Cardiac muscle cell (in vitro differentiated cells and primary cell): Measurements from ENCODE around the gene RNF151. TPM values are rescaled to one million over a fixed set of nuclear protein-coding genes. Genes with fewer than 3 reads are reported as not detected.

Experiments
- DNase-seq, 2 donors: peaks; one replicate each; pipeline versions ENCODE4 v3.0.0 to v3.0.0-alpha.2; 2010 to 2017; ENCODE audit warnings: low read depth in 1 of 2, low spot score in 1 of 2
- H3K27ac ChIP-seq: fragments of 200-600 bp; sonication (generic); 2 replicates; pipeline ENCODE4 v1.5.1; 2016
- H3K27me3 ChIP-seq: fragments of 200-600 bp; sonication (generic); 2 replicates; pipeline ENCODE4 v1.6.0; 2016; ENCODE audit warnings: control low read depth
- H3K36me3 ChIP-seq: fragments of 200-600 bp; sonication (generic); 2 replicates; pipeline ENCODE4 v1.5.1; 2016; ENCODE audit warnings: control low read depth
- H3K4me1 ChIP-seq: fragments of 200-600 bp; sonication (generic); 2 replicates; pipeline ENCODE4 v1.8.1; 2017; ENCODE audit warnings: low read depth, mild to moderate bottlenecking, mixed run types
- H3K4me3 ChIP-seq: fragments of 200-600 bp; sonication (generic); 2 replicates; pipeline ENCODE4 v1.5.1; 2016; ENCODE audit warnings: mild to moderate bottlenecking
- H3K9me3 ChIP-seq: fragments of 200-600 bp; sonication (generic); 2 replicates; pipeline ENCODE4 v1.5.1; 2017; ENCODE audit warnings: low read depth, mild to moderate bottlenecking, control low read depth
- polyA plus RNA-seq: library from polyadenylated mRNA; unstranded; fragments of >200 nt; fragmentation: Nextera tagmentation; extraction: Ambion mirVana; gene quantifications from 2 replicates; pipeline ENCODE4 v1.2.1, GENCODE V29; 2016
- total RNA-seq: library from RNA; depleted of rRNA; stranded (reverse); fragments of >200 nt; gene quantifications from 2 replicates; pipeline ENCODE4 v1.2.3, GENCODE V29; 2016
- TF ChIP-seq, protein P1 (sequence below): IDR thresholded peaks from 2 replicates; pipeline ENCODE4 v1.5.1; 2012; ENCODE audit warnings: low read depth, mild to moderate bottlenecking, low read length

Gene RNF151
- total and polyA plus RNA-seq, 2 experiments from 2014 or later, result 0.21 to 0.38 TPM

DNA sequence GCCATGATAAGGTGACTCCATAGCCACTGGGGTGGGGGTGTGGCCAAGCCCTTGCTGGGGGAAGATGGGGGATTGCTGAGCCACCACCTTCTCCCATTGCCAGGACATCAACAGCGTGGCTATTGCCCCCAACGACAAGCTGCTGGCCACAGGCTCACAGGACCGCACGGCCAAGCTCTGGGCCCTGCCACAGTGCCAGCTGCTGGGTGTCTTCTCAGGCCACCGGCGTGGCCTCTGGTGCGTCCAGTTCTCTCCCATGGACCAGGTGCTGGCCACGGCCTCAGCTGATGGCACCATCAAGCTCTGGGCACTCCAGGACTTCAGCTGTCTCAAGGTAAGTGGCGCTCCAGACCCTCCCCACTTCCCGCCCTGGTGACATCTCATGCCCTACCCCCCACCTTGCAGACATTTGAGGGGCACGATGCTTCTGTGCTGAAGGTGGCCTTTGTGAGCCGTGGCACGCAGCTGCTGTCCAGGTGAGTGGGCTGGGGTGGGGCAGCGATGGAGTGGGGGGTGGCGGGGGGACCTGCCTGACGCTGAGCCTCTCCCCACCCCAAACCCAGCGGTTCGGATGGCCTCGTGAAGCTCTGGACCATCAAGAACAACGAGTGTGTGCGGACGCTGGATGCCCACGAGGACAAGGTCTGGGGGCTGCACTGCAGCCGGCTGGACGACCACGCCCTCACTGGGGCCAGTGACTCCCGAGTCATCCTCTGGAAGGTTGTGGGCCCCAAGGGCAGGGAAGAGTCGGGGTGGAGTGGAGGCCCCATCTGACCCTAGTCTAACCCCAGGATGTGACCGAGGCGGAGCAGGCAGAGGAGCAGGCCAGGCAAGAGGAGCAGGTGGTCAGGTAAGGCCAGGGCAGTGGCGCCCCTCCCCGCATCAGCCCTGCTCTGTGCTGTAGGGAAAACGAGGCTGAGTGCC, 10.6 kb downstream of the RNF151 start:
- H3K36me3 ChIP-seq, result peaks cover 15% of the 10 kb centered on the region
- TF ChIP-seq, protein P1, sequence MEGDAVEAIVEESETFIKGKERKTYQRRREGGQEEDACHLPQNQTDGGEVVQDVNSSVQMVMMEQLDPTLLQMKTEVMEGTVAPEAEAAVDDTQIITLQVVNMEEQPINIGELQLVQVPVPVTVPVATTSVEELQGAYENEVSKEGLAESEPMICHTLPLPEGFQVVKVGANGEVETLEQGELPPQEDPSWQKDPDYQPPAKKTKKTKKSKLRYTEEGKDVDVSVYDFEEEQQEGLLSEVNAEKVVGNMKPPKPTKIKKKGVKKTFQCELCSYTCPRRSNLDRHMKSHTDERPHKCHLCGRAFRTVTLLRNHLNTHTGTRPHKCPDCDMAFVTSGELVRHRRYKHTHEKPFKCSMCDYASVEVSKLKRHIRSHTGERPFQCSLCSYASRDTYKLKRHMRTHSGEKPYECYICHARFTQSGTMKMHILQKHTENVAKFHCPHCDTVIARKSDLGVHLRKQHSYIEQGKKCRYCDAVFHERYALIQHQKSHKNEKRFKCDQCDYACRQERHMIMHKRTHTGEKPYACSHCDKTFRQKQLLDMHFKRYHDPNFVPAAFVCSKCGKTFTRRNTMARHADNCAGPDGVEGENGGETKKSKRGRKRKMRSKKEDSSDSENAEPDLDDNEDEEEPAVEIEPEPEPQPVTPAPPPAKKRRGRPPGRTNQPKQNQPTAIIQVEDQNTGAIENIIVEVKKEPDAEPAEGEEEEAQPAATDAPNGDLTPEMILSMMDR, result no peak
- no peak overlapping the region for H3K4me3 ChIP-seq
- H3K4me1 ChIP-seq, result peaks cover 5% of the 10 kb centered on the region
- no peaks in the 10 kb centered on the region for H3K9me3 ChIP-seq
- DNase-seq, result no peak
- H3K27ac ChIP-seq, result no peak overlapping the region
- H3K27me3 ChIP-seq, result peaks cover 45% of the 10 kb centered on the region

DNA sequence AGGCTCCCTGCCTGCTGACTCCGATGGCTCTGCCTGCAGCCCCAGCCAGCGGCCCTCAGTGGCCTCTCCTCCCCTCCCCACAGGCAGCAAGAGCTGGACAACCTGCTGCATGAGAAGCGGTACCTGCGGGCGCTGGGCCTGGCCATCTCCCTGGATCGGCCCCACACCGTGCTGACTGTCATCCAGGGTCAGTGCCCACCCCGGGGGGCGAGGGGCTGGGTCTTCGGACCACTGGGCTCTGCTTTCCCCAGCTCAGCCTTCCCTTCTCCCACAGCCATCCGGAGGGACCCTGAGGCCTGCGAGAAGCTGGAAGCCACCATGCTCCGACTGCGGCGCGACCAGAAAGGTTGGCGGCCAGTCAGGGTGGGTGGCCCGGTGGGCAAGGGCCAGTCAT, 11.2 kb downstream of the RNF151 start:
- peaks cover 15% of the 10 kb centered on the region for H3K36me3 ChIP-seq
- H3K9me3 ChIP-seq, result no peaks in the 10 kb centered on the region
- no peak for DNase-seq
- H3K27ac ChIP-seq, result no peak overlapping the region
- TF ChIP-seq, protein P1, result no peak
- H3K27me3 ChIP-seq, result peaks cover 51% of the 10 kb centered on the region
- H3K4me1 ChIP-seq, result peaks cover 2% of the 10 kb centered on the region
- no peak overlapping the region for H3K4me3 ChIP-seq

DNA sequence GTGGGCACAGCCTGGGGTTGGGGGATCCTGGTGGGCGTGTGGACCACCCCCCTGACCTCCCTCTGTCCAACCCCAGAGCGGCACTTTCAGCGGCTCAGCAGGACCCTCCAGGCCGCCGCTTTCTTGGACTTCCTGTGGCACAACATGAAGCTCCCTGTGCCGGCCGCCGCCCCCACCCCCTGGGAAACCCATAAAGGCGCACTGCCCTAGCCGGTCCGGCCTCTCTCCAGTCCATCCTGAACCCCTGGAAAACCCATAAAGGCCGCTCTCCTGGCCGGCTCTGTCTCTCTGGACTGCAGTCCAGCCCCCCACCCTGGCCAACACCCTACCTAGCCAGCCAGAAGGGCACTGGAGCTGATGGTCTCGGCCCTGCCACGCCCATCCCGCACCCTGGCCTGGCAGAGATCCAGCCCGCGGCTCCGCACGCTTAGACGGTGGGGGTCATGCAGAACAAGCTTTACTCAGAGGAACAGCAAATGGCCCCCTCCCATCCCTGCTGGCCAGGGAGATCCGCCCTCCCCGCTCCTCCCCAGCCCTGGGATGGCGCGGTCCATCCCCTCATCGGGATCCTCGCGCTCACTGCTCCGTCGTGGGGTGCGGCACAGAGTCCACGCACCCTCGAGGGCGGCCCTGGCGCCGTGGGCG, 11.9 kb downstream of the RNF151 start:
- peaks cover 55% of the 10 kb centered on the region for H3K27me3 ChIP-seq
- H3K4me1 ChIP-seq, result no peaks in the 10 kb centered on the region
- no peaks in the 10 kb centered on the region for H3K9me3 ChIP-seq

DNA sequence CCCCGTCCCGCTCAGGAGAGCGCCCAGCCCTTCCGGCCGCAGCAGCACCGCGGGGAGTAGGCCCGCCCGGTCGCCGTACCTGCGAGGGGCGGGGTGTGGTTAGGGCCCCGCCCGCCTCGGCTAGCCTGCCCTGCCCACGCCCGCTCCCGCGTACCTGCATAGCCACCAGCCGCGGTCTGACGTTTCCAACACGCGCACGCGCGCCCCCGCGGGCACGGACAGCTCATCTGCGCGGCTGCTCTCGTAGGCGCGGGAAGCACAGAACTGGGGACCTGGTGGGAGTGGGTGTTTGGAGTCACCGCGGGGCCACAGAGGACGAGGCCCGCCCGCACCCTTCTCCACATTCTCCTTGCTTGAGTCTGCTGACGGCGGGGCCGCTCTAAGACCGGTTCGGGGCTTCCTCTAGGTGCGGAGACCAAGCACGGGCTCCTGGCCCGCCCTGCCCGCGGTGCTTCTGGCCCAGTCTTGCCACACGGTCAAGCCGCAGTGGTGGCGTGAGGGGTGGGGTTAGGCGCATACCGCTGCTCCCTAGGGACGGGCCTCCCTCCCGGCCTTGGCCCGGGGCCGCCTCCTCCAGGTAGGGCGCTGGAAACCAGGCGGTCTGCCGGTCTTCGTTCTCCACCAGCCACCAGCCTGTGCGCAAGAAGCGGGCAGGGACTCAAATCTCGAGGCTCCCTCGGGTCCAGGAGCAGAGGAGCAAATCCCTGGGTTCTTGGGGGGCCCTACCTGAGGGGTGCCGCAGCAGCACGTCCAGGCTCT, 12.8 kb downstream of the RNF151 start:
- DNase-seq, result peak in 1 of 2 donors; percentile 37
- peaks cover 55% of the 10 kb centered on the region for H3K27me3 ChIP-seq
- no peaks in the 10 kb centered on the region for H3K4me1 ChIP-seq
- no peaks in the 10 kb centered on the region for H3K9me3 ChIP-seq
- TF ChIP-seq, protein P1, result no peak
- no peak overlapping the region for H3K27ac ChIP-seq
- H3K36me3 ChIP-seq, result peaks cover 15% of the 10 kb centered on the region
- H3K4me3 ChIP-seq, result no peak overlapping the region

More for the DNA sequence above, 11.9 kb downstream of the RNF151 start:
- Histone ChIP-seq H3K27ac (no peak overlapping the region), H3K36me3 (peaks cover 15% of the 10 kb centered on the region), H3K4me3 (no peak overlapping the region)
- no peak for DNase-seq
- TF ChIP-seq, protein P1, result no peak

DNA sequence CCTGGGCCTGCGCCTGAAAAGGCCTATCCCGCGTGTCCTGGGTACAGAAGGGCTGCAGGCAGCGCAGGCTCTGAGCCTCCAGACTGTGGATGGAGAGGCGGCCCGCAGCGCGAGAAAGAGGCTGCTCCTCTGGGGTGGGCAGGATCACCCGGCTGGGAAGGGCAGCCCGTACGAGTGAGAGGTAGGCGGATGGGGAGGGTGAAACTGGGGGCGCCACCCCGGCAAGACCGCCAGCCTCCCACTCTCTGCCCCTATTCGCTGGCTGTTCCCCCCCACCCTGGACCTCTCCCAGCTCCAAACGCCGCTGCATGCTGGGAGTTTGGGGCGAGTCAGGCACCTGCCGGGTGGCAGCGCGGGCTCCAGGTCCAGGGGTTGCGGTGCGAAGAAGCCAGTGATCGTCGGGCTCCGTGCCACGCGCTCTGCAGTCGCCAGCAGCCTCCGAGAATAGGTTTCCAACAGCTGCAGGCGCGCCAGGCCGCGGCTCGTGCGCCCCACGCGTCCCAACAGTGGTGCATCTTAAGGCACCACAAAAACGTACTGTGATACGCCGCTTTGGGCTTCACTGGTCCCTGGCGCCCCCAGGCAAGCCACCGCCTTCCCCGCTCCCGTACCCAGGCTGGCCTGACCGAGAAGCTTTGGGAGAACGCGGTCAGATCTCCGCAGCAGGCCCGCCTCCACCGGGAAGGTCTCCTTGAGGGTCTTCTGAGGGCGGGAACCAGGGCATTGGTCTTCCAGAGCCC, 13.5 kb downstream of the RNF151 start:
- no peak for DNase-seq
- Histone ChIP-seq H3K27ac (no peak overlapping the region), H3K27me3 (peaks cover 55% of the 10 kb centered on the region), H3K9me3 (no peaks in the 10 kb centered on the region), H3K4me1 (peaks cover 4% of the 10 kb centered on the region), H3K36me3 (peaks cover 11% of the 10 kb centered on the region), H3K4me3 (no peak overlapping the region)
- TF ChIP-seq, protein P1, result no peak
